Stimulated activated CD4-positive, alpha-beta T cell treated with anti-CD3 and anti-CD28 coated beads, Interleukin-12 subunit alpha, Interleukin-12 subunit beta, amount 100 ng/mL, for 24 hours (primary cell): ENCODE data around the gene NEUROG1.
A peak's percentile ranks its signal among the peaks of the same experiment; 100 is the strongest.

Experiments used
- DNase-seq, 2 experiments: peaks; one replicate each; pipeline ENCODE4 v3.0.0-alpha.2; 2020; ENCODE audit warnings: low read depth in 2 of 2

The NEUROG1 gene

DNA sequence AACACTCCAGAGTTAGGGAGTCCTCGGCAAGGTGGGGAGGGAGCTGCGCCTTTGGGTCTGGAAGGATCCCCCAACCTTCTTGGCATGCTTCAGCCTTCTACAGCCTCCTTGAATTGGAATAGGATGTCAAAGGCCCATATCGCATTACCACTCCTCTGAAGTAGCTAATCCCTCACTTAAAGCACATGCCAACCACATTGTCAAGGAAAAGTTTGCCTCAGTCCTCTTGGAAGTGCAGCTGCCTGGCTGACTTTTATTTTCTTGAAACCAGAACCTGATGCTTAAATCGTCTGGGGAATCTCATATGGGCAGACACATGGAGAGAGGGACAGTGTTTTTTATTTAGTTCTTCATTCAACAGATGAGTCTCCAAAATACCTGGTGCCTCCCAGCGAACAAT is 28.6 kb upstream of the NEUROG1 start:
- no peak for DNase-seq

DNA sequence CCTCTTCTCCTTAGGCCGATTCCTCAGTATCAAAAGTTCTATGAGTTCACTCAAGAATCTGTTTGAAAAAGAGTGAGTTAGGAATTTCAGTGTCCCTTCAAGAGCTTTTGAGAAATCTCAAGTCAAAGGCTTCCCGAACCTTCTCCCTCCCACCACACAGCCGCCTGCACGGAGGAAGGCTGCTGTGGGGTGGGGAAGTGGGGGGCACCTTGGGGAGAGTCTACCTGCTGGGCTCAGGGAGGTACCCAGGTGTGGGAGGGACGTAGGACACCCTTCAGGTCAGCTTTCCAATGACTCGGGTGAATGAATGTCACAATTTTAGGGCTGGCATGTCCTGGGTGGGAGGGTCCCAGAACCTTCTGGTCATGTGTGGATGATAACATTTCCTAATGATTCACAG is 25.5 kb upstream of the NEUROG1 start:
- DNase-seq: no peak

DNA sequence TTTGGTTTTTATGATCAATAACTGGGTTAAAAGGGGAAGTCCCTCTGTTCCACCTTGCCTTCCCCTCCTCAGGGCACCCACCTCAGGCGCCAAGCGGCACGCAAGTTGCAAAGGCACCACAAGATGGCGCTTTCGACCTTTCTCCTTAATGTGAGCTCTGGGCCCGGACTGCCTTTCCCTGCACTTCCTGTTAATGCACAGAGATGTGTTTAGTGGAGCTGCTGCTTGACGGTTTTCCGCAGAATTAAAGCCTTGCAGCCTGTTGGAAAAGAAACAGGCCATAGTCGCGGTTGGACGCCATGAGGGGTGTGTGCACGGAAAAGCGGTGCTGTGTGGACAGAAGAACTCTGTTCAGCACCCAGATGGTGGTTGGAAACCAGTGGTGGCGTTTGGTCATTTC is 25.1 kb upstream of the NEUROG1 start:
- DNase-seq: peak; percentile 49 to 80

DNA sequence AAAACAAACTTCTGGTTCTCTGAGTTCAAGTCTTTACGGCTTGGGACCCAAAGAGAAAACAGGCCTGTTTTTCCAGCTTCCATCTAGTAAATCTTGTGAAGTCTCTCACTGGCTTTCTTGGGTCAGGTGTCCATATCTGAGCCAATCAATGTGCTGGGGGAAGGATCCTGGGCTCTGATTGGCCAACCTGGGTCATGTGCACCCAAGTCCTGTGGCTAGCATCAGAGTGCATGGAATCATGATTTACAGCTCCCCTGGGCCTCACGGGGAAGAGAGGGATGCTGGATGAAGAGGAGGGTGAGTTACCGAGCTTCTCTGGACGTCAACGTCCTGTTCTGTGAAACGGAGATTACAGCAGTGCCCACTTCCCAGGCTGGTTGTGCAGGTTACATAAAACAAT is 23.6 kb upstream of the NEUROG1 start:
- no peak for DNase-seq

DNA sequence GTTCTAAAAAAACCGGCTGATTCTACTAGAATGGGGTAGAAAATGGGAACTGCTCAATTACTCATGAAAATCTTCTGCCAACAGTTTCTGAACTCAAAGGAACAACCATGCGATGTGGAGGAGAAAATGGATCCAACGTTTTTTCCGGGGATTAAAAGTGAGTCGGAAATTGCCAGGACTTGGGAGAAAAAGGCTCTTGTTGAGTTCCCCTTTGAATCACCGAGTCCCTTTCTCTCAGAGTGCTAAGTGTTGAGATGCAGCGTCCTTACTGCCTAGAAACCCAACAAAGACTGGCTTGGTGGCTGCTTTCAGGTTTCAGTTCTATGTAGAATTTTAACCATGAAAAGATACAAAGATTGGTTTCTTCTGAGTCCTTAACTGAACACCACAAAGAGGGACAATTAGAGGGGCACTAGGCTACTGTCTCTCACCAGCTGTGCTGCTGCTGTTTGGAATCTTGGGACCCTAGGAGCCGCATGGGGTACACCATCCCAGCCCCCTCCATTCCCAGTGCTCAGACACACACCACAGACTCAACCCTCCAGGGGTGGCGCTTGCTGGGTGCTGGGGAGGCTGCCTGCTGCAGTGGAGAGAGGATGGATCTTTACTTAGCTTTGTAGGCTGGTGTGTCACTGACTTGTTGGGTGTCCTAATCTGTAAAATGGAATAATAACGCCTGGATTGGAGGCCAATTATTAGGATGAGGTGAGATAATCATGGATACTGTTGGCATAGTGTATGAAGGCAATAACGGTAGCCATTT is 21.5 kb upstream of the NEUROG1 start:
- DNase-seq: no peak

DNA sequence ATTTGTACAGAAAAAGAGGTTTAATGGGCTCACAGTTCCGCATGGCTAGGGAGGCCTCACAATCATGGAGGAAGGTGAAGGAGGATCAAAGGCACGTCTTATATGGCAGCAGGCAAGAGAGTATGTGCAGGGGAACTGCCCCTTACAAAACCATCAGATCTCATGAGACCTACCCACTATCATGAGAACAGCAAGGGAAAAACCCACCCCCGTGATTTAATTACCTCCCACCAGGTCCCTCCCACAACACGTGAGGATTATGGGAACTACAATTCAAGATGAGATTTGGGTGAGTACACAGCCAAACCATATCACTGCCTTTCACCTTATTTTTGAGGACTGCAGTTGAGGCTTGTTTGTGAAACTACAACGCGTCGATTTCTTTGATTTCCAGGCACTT is 20.9 kb upstream of the NEUROG1 start:
- no peak for DNase-seq

DNA sequence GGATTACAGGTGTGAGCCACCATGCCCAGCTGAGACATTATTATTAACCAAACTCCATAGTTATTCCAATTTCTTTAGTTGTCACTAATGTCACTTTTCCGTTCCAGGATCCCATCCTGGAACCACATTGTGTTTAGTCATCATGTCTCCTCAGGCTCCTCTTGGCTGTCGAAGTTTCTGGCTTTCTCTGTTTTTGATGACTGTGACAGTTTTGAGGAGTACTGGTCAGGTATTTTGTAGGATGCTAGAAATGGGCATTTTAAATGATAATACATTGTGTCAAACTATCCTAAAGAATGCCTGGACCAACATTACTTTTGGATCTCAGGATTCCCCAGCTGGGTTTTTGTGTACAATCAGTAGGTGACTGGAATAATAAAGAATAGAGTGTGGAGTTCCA is 19.8 kb upstream of the NEUROG1 start:
- DNase-seq: no peak

DNA sequence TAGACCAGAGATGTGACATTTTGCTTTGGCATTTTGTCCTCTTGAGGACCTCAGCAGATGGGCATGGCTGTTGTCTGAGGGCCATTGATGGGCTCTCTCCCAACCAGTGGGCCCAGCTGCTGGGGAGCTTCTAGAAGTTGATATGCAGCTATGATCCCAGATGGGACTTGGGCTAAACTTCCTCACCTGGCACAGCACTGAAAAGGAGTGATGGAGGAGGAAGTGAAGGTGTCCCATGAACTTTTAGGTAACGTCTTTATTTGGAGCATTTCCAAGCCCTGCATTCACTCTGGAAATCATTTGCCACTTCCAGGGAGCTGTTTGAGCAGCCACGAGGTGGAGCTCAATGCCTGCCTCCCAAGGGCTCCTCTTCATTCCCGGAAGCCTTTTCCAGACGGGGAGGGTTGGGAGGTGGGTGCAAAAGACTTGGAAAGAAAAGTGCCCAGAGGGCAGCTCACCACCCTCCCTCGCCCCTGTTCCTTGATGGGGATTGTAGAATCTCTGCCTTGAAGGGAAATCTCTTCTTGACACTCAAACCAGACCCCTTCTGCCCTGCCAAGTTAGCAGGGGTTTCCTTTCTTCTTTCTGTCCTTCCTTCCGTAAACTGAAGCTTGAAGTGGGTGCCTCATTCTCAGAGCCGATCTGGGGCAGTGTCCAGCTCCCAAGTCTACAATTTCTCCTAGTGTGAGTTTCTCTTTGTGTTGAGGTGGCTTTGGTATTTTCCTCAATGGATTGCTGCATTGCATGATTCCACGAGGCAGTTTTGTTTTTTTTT is 18.1 kb upstream of the NEUROG1 start:
- DNase-seq: no peak

DNA sequence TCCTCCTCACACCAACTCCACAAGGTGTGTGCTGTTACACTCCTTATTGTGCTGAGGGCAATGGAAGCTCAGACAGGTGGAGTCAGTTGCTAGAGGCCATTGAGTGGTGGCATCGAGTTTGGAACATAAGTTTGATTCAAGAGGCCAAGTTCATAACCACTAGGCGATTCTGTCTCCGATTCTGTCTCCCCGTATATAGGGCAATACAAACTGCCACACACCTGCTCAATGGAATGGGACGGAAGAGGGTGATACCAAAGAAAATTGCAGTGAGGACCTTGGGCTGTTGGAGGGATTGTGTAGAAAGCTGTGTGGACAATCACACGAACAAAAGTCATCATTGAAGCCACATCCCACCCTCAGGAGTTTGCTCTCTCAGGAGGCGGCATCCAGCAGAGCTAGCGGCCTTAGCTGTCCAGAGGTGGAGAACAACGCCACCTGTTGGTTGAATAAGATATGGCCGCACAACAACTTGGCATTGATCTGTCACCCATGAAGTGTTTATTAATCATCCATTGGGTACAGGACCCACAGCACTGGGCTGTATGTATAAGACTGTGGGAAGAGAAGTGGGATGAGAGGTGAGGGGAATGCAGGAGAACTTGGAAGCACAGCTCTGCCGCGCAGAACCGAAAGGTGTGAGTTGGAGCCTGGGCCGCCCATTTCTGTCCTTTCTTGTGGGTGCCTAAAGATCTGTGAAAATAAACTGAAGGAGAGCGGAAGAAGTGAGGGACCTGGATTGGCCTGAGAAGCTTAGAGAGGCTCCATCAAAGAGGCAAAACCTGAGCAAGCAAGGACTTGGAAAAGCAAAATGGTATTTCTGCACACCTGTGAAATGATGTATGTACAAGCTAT is 16.1 kb upstream of the NEUROG1 start:
- peak; percentile 12 to 64 for DNase-seq

DNA sequence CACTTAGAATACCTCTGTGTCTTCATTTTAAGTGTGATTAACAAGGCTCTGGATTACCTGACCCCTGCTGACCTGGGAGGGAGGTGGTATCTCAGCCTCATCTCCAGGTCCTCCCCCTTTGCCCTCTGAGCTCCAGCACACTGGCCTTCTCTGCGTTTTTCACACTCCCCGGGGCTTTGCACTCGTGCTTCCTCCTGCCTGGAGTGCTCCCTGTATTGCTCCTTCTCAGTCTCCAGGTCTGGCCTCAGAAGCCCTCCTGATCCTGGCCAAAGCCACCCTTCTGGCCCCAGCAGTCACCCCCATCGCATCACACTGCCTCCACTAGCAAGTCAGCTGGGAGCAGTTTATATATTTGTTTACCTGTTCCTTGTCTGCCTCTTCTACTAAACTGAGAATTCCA is 13.6 kb upstream of the NEUROG1 start:
- DNase-seq: no peak

DNA sequence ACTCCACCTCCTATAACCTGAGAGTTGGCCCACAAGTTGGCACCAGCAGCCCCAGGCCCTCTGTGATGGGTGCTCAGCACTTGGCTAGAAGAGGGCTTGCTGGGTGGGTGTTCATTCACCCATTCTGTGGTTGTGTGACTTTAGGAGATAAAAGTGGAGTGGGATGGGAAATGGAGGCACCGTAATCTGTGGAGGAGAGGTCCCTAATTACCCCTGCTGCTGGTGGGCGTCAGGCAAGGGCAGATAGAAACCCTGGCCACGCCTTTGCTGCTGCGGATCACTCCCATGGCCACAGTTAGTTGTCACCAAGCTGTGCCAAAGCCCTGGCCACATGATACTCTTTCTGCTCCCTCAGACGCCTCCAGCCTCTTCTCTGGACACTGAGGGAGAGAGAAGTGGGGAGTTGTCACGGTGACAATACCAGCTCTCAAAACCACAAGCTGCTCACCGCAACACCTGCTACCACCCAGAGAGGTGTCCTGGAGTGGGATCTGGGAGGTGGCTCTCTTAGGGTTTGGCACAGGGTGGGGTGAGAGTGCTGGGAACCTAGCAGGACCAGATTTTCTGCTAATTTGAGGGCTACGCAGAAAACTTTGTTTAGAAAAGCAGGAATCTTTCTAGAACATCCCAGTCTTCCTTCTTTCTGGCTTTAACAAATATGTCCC is 12.0 kb upstream of the NEUROG1 start:
- no peak for DNase-seq

DNA sequence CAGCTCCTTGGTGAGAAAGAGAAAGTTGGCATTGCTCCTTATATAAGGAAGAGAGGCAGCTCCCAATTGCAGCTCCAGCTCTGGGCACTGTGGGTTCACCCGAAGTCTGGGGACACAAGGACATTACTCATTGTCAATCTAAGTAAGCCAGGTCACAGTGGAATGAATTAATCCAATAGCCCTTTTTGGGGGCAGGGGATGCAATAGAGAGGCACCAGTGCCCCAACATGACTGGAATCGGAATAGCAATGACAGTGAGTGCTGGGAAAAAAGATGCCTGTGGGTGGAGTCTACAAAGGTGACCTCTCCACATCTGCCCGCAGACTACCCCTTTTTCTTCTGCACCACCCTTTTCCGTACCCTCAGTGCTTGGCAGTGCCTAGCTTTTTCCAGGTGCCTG is 11.1 kb upstream of the NEUROG1 start:
- DNase-seq: no peak

DNA sequence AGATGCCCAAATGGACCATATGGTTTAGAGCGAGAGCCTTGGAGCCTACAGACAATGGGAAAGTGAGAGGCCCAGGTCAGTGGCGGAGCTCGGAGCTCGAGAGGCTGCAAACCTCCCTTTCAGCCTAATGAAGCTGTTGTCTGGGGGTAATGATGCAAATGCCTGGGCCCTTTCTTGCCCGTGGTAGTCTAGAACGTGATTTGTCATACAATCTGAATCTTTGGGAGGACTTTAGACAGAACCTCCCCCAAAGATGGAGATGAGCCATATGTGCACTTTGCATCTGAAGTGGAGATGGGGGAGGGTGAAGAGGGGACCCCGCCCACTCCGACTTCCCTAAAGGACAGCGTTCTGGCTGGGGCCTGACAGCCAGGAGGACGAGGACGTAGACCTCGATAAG is 10.3 kb upstream of the NEUROG1 start:
- DNase-seq: no peak

DNA sequence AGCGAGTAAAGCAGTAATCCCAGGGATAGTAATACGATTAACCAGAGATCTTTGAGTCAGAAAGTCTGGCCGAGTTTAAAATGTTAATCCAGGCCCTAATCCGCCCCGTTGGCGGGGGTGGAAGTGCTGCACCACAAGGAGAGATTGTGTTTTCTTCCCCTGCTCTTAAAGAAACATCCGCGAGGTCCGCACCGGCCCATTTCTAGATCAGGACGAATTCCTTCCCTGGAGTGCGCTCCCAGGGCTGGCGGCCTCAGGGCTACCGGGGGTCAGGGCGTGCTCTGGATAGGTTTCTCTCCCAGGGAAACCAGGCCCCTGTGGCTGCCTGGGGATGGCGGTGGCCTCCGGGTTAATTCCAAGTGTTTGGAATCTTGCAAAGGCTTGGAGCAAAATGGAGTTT is 9.3 kb upstream of the NEUROG1 start:
- no peak for DNase-seq

DNA sequence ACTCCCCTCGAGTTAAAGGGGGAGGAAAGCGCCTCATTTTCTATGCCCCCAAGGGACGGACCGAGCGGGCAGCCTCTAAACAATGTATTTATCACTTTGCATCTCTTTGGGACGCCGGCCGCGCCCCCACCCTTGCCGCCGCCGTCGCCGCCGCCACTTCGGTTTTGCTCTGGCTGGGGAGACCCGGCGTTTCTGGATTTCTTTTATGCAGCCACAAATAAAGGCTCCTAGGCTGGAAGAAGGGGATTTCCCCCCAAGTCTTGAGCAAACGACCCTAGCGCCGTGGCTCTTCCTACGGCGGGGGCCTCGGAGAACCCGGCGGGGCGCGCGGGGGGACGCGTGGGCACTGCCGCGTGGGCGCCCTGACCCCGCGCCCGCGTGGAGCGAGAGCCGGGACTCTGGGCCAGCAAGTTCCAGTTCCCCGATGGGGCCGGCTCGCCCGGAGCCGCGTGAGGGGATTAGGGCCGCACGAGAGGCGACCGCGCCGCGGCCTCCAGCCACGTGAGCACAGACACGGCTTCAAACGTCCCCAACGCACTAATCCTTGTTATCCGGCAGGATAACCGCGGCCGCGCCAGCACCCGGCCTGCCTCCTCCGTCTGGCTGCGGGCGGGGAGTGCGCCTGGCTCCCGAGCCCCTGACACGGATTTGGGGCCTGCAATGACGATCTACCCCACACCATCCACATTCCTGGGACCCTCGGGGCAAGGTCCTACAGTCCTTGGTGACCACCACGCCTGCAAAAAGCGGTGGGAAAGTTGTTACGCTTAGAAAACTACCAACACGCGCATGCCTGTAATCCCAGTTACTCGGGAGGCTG is 7.9 kb upstream of the NEUROG1 start:
- DNase-seq: no peak

DNA sequence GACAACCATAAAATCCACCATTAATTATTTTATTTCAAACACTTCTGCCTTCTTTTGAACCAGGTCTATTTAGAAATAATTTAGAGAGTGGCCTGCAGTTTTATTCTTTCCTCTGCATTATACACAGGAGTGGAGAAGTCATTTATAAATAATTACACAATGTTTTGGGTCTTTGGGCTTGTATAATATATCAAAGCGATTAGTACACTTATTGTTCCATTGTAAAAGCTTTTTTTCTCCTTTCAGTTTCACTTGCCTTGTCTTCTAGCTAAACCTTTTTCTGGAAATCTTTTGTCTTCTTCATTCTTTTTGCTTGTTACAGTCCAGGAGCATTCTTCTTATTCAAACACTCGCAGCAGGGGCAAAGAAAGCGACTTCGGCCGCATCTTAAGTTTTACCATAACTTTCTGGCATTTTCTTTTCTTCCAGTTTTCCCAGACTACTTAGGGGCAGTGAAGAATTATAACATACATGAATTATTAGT is 7.3 kb upstream of the NEUROG1 start:
- DNase-seq: no peak

DNA sequence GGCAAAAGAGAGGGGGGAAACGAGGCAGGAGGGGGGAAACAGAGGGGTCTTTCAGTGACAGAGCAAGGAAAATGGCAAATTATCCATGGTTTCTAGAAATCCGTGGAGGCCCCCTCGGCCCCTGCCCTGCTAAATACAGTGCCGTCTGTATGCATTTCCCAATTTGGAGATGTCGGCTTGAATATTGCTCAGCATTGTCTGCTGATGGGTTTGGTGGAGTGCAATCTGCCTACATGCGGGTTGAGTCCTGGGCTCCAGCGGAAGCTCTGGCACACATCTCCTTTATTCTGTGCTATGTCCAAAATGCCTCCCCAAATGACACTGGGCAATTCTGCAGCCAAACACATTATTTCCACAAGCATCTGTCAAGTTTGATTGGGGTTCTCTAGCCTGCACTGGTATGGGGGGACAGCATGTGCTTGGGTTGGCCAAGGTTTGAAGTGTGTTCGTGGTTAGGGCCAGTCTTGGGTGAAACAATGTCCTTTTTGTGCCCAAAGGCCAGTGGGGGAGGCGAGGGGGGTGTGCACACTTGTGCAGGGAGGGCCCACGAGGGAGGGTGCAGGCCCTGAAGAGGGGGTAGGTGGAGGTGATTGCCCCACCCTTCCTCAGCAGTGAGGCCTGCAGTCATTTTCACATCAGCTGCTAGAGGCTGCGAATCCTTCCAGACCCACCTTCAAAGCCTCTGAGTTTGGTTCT is 6.2 kb upstream of the NEUROG1 start:
- no peak for DNase-seq

DNA sequence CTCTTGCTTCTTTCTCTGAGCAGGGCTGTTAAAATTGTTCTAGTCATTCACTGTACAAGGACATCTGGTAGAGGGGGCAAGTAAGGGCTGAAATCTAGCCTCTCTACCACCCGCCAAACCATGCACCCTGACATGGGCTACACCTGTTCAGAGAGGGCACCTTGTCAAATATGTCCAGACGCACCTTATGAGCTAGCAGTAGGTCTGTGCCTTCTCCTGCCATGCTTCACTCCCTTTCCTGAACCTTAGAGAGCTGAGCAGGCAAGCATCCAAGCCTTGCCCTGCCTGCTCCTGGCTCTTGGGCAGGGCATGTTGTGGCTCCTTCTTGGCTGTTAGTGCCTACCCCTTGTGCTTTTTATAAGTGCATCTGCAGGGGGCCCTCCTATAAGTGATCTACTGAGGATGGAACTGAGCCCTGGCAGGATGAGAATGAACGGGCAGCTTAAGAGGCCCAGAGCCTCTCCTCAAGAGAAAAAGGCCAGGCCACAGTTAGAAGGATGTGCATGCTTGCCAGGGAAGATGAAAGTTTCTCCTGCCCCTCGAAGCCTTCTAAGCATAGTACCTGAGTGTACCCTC is 3.8 kb upstream of the NEUROG1 start:
- DNase-seq: no peak

DNA sequence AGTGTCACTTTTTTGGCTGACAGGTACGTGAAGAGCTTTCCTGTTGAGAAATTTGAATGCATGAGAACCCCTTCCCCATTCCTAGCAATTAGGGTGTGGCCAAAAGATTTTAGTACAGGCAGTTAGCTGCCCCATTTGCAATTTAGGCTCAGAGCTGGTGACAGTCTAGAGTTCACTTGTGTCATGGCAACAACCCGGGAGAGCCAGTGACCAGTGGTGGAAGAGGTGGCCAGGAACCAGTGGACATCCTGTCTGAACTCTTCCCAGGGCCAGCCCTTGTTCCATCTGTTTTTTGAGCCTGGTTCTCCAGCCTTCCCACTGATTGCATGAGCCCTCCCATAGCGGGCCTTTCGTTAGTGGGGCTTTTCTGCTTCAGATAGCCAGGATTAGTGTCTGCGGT is 2.5 kb upstream of the NEUROG1 start:
- no peak for DNase-seq

DNA sequence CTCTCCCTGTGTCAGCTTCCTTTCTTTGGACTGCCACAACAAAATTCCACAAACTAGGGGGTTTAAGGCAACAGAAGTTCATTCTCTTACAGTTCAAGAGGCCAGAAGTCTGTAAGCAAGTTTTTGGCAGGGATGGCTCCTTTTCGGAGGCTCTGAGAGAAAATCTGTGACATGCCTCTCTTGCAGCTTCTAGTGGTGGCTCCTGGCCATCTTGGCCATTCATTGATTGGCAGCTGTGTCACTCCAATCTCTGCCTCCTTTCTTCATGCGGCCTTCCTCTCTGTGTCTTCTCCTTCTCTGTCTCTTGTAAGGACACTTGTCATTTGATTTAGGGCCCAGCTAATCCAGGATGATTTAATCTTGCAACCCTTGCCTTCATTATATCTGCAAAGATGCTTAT is 2.0 kb upstream of the NEUROG1 start:
- no peak for DNase-seq
